PC-3 (cell line): ENCODE results near the gene PTPMT1. TPM values are rescaled to one million over a fixed set of nuclear protein-coding genes. Genes with fewer than 3 reads are reported as not detected.
A peak's percentile ranks its signal among the peaks of the same experiment; 100 is the strongest.

Experiments
- ATAC-seq: fragments of 200-7000 bp; cut with Tn5 transposase; 2 replicates; pipeline ENCODE4 v1.9.1; 2020; ENCODE audit warnings: mild to moderate bottlenecking, moderate library complexity
- BruUV-seq: library from RNA; stranded (reverse); fragments of 400-500 nt; replicated peaks from 2 replicates; lab custom pipeline; 2021; lab: Mats Ljungman, UMichigan
- CTCF ChIA-PET: fragments of 300-600 bp; sonication (Branson Sonifier 250); formaldehyde crosslinking; loops from one replicate; lab custom pipeline; 2022; ENCODE audit warnings: antibody characterized with exemption; lab: Charles Lee
- POLR2A ChIA-PET: fragments of 300-600 bp; sonication (Branson Sonifier 250); formaldehyde crosslinking; loops from one replicate; lab custom pipeline; 2022; ENCODE audit warnings: antibody characterized with exemption; ENCODE audit not compliant: unreplicated experiment; lab: Charles Lee
- DNase-seq: peaks from one replicate; pipeline ENCODE4 v3.0.0-alpha.2; 2015
- H2AFZ ChIP-seq: fragments of 300-600 bp; sonication (generic); 2 replicates; pipeline ENCODE4 v1.6.0; 2016; ENCODE audit warnings: antibody characterized with exemption, low read length
- H3F3A ChIP-seq: fragments of 300-600 bp; sonication (generic); one replicate; pipeline ENCODE4 v1.6.0; 2017; ENCODE audit warnings: antibody characterized with exemption, low read length, control low read depth, mild to moderate bottlenecking; ENCODE audit not compliant: unreplicated experiment
- H3K27ac ChIP-seq: fragments of 300-600 bp; sonication (generic); 2 replicates; pipeline ENCODE4 v1.5.1; 2016; ENCODE audit warnings: mild to moderate bottlenecking, low read length
- H3K27me3 ChIP-seq: fragments of 300-600 bp; sonication (generic); 2 replicates; pipeline ENCODE4 v1.6.1; 2016; ENCODE audit warnings: low read length, mixed read lengths
- H3K36me3 ChIP-seq: fragments of 300-600 bp; sonication (generic); 2 replicates; pipeline ENCODE4 v1.6.1; 2016; ENCODE audit warnings: low read depth, mixed run types, low read length, mixed read lengths
- H3K4me1 ChIP-seq: fragments of 300-600 bp; sonication (generic); 2 replicates; pipeline ENCODE4 v1.5.1; 2016; ENCODE audit warnings: low read length; ENCODE audit not compliant: insufficient read depth
- H3K4me2 ChIP-seq: fragments of 300-600 bp; sonication (generic); 2 replicates; pipeline ENCODE4 v1.6.0; 2016; ENCODE audit warnings: low read length
- H3K4me3 ChIP-seq: fragments of 300-600 bp; sonication (generic); 2 replicates; pipeline ENCODE4 v1.5.1; 2016; ENCODE audit warnings: mild to moderate bottlenecking, low read length, mixed read lengths
- H3K79me2 ChIP-seq: fragments of 300-600 bp; sonication (generic); 2 replicates; pipeline ENCODE4 v1.6.1; 2017; ENCODE audit warnings: low read length, mixed read lengths
- H3K9ac ChIP-seq: fragments of 300-600 bp; sonication (generic); 2 replicates; pipeline ENCODE4 v1.6.0; 2016; ENCODE audit warnings: mild to moderate bottlenecking, low read length
- H3K9me2 ChIP-seq: fragments of 300-600 bp; sonication (generic); replicated peaks from 2 replicates; pipeline ENCODE4 v1.6.1; 2016; ENCODE audit warnings: mixed run types, low read length, mixed read lengths
- H3K9me3 ChIP-seq: fragments of 300-600 bp; sonication (generic); 2 replicates; pipeline ENCODE4 v1.6.1; 2016; ENCODE audit warnings: low read length, mixed read lengths
- H4K20me1 ChIP-seq: fragments of 300-600 bp; sonication (generic); 2 replicates; pipeline ENCODE4 v1.6.1; 2016; ENCODE audit warnings: low read length, mixed read lengths
- EZH2 ChIP-seq: fragments of 300-600 bp; sonication (generic); IDR thresholded peaks from one replicate; pipeline ENCODE4 v1.6.1; 2017; ENCODE audit warnings: antibody characterized with exemption, mild to moderate bottlenecking, low read length; ENCODE audit not compliant: unreplicated experiment
- EZH2phosphoT487 ChIP-seq: fragments of 300-600 bp; sonication (generic); IDR thresholded peaks from 2 replicates; pipeline ENCODE4 v1.6.1; 2018; ENCODE audit warnings: mild to moderate bottlenecking, antibody characterized with exemption, low read length, borderline replicate concordance
- intact Hi-C: fragments of 100-400 bp; cut with micrococcal nuclease; formaldehyde crosslinking; loops from 2 replicates; pipeline ENCODE4 v1.9.0; 2023
- total RNA-seq: library from RNA; depleted of rRNA; stranded (reverse); fragments of >200 nt; gene quantifications from 2 replicates; pipeline ENCODE4 v1.2.3, GENCODE V29; 2014
- TF ChIP-seq, protein P1 (sequence below): fragments of 300-600 bp; sonication (generic); conservative IDR thresholded peaks from 2 replicates; pipeline ENCODE4 v1.5.1; 2017; ENCODE audit warnings: antibody characterized with exemption, low read depth, mild to moderate bottlenecking, low read length

PTPMT1 gene
- total RNA-seq, 1 experiment from 2014 or later, result 212 TPM

DNA sequence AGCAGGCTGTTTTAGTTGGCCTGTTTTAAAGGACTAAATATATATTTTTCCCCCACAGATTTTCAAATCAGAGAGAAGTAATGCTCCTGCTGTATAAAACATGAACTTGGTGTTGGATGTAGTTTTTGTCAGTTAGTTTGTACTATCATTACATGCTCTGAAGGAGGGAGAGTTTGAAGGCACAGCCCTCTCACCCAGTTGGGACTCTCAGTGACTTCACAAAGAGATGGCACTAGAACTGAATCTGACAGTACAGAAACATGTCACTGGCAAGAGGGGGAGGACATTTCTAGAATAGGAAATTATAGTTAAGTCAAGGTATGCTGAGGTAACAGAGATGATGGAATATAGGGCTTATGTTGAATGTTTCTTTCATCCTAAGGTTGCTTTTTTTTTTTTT lies 49.9 kb downstream of the PTPMT1 start:
- Histone ChIP-seq H3K9ac (no peak overlapping the region), H3K4me3 (no peak overlapping the region), H4K20me1 (no peaks in the 10 kb centered on the region), H3K27me3 (no peaks in the 10 kb centered on the region), H3K9me3 (no peaks in the 10 kb centered on the region), H3K36me3 (peaks cover 15% of the 10 kb centered on the region; the same call in 1 of the 2 replicates), H2AFZ (no peak overlapping the region), H3F3A (no peaks in the 10 kb centered on the region), H3K27ac (no peak overlapping the region), H3K4me2 (no peak overlapping the region), H3K79me2 (no peaks in the 10 kb centered on the region), H3K9me2 (no peaks in the 10 kb centered on the region), H3K4me1 (peaks cover 3% of the 10 kb centered on the region; the same call in 1 of the 2 replicates)
- BruUV-seq, result no TSS peak
- ATAC-seq, result no peak
- POLR2A ChIA-PET, result no interaction called here
- TF ChIP-seq, protein P1, sequence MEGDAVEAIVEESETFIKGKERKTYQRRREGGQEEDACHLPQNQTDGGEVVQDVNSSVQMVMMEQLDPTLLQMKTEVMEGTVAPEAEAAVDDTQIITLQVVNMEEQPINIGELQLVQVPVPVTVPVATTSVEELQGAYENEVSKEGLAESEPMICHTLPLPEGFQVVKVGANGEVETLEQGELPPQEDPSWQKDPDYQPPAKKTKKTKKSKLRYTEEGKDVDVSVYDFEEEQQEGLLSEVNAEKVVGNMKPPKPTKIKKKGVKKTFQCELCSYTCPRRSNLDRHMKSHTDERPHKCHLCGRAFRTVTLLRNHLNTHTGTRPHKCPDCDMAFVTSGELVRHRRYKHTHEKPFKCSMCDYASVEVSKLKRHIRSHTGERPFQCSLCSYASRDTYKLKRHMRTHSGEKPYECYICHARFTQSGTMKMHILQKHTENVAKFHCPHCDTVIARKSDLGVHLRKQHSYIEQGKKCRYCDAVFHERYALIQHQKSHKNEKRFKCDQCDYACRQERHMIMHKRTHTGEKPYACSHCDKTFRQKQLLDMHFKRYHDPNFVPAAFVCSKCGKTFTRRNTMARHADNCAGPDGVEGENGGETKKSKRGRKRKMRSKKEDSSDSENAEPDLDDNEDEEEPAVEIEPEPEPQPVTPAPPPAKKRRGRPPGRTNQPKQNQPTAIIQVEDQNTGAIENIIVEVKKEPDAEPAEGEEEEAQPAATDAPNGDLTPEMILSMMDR, result no peak
- TF ChIP-seq EZH2phosphoT487 (no peak), EZH2 (no peak)
- CTCF ChIA-PET, result no interaction called here
- intact Hi-C loops, result no loop called here
- DNase-seq, result no peak

DNA sequence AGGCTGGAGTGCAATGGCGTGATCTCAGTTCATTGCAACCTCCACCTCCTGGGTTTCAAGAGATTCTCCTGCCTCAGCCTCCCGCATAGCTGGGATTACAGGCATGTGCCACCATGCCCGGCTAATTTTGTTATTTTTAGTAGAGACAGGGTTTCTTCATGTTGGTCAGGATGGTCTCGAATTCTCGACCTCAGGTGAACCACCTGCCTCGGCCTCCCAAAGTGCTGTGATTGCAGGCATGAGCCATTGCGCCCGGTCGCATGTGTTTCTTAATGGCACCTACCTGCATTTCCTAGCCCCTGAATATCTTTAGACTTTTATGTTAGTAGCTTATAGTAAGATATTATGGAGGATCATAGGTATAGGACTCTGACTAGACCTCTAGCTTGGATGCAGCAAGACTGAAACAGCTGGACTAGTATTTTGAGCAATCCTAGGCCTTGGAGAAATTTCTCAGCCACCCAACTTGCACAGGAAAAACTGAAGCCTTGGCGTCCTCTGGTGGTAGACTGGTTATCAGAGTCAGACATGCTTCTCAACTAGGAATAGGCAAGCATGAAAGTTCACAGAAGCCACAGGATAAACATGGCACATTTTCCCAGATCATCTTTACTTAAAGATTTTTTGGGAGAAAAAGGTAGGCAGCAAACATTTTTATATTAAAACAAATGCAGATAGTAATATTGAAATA lies 51.5 kb downstream of the PTPMT1 start:
- Histone ChIP-seq H3K36me3 (peaks cover 25% of the 10 kb centered on the region; the same call in 1 of the 2 replicates), H3K4me3 (no peak overlapping the region), H3K9me2 (no peaks in the 10 kb centered on the region), H3K79me2 (no peaks in the 10 kb centered on the region), H3K9ac (no peak overlapping the region), H3F3A (no peaks in the 10 kb centered on the region), H4K20me1 (no peaks in the 10 kb centered on the region), H3K27ac (no peak overlapping the region), H3K4me1 (peaks cover 3% of the 10 kb centered on the region; the same call in 1 of the 2 replicates), H3K9me3 (no peaks in the 10 kb centered on the region), H3K27me3 (no peaks in the 10 kb centered on the region), H3K4me2 (no peak overlapping the region), H2AFZ (no peak overlapping the region)
- DNase-seq (peak; percentile 46), ATAC-seq (peak; percentile 70)
- intact Hi-C loops, result no loop called here
- CTCF ChIA-PET, result no interaction called here
- BruUV-seq, result no TSS peak
- no peak for TF ChIP-seq EZH2
- TF ChIP-seq, protein P1, result peak; percentile 78
- POLR2A ChIA-PET, result no interaction called here

DNA sequence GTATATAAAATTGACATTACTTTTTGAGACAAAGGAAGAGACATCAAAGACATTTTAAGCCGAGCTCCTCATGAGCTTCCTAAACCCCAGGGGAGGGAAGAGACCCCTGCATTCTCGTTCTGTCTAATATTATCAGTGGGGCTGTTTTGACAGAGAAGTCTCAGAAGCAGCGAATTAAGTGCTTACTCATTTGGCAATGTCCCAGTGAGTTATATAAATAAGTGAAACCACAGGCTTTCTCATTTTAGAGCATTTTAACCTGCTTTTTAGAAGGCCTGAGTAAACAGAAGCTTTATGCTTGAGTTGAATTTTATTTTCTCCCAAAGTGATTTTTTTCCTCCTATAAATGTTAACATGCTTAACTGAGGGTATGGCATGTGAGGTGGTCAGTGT lies 52.0 kb downstream of the PTPMT1 start:
- no TSS peak for BruUV-seq
- no peak overlapping the region for H3K4me3 ChIP-seq
- POLR2A ChIA-PET, result no interaction called here
- H3K27me3 ChIP-seq, result no peaks in the 10 kb centered on the region
- no peak overlapping the region for H3K9ac ChIP-seq
- peak; percentile 37 for DNase-seq
- H2AFZ ChIP-seq, result no peak overlapping the region
- intact Hi-C loops, result no loop called here
- TF ChIP-seq EZH2phosphoT487 (no peak), EZH2 (no peak)
- TF ChIP-seq, protein P1, result no peak
- H3K4me2 ChIP-seq, result no peak overlapping the region
- no peaks in the 10 kb centered on the region for H3K79me2 ChIP-seq
- H3F3A ChIP-seq, result no peaks in the 10 kb centered on the region
- CTCF ChIA-PET, result no interaction called here
- H3K36me3 ChIP-seq, result peaks cover 29% of the 10 kb centered on the region; the same call in 1 of the 2 replicates
- no peaks in the 10 kb centered on the region for H4K20me1 ChIP-seq
- H3K4me1 ChIP-seq, result peaks cover 3% of the 10 kb centered on the region; the same call in 1 of the 2 replicates
- H3K9me3 ChIP-seq, result no peaks in the 10 kb centered on the region
- H3K27ac ChIP-seq, result no peak overlapping the region
- peak; percentile 63 for ATAC-seq
- H3K9me2 ChIP-seq, result no peaks in the 10 kb centered on the region
